ENCODE results near the gene SEMA4A.

Gene SEMA4A

GRCh38 chr1:156154317-156154749 is 948 bp downstream of the SEMA4A start:
- peak; percentile 83 for DNase-seq (ENCODE audit: extremely low spot score)
- ChIA-PET CTCF (interaction anchor here (1.1 to 18.1 kb wide), 10 partner anchors 9 to 165 kb away, joined by 3 to 306 read pairs (median 6); partner anchors contain the start of gene SLC25A44), POLR2A (interaction anchor here (0.5 to 1.5 kb wide), 2 partner anchors 71 to 116 kb away, joined by 5 read pairs; no protein-coding TSS in a partner anchor)
- TF ChIP-seq, protein P1, sequence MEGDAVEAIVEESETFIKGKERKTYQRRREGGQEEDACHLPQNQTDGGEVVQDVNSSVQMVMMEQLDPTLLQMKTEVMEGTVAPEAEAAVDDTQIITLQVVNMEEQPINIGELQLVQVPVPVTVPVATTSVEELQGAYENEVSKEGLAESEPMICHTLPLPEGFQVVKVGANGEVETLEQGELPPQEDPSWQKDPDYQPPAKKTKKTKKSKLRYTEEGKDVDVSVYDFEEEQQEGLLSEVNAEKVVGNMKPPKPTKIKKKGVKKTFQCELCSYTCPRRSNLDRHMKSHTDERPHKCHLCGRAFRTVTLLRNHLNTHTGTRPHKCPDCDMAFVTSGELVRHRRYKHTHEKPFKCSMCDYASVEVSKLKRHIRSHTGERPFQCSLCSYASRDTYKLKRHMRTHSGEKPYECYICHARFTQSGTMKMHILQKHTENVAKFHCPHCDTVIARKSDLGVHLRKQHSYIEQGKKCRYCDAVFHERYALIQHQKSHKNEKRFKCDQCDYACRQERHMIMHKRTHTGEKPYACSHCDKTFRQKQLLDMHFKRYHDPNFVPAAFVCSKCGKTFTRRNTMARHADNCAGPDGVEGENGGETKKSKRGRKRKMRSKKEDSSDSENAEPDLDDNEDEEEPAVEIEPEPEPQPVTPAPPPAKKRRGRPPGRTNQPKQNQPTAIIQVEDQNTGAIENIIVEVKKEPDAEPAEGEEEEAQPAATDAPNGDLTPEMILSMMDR (IDR thresholded peaks at IDR 0.05; ENCODE audit: control extremely low read depth, extremely low read depth, low read depth, missing control alignments) = no peak

DNA sequence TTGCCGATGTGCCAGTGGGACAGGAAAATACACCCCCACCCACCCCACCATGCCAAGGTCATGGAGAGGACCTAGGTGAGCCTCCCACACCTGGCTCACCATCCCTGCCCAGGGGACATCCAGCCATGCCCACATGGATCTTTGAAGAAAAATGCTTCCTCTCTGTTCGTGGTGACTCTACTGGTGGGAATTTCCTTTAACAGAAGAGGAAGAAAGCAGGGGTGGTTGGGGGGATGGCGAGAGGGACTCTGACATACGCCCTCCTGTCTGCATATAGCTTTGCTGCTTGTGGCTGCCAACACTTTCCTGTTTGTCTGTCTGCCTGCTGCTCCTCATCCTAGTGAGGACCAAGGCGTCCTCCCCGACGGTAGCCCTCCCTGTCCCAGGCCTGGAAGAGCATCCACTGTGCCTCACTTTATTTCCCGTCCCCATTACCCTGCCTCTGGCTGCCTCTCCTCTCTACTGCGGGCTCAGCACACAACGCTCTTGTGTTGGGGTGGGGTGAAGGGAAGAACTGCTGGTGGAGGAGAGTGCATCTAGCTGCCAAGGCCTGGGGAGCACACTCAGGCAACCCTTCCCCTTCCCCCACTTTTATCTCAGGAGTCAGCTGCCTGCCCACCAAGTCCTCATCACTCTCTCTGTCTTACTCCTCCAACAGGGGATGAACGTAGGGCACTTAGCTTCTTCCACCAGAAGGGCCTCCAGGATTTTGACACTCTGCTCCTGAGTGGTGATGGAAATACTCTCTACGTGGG is 2.5 kb downstream of the SEMA4A start:
- TF ChIP-seq, protein P1 (IDR thresholded peaks at IDR 0.05; ENCODE audit: control extremely low read depth, extremely low read depth, low read depth, missing control alignments) = no peak
- POLR2A ChIA-PET = interaction anchor here (1.5 kb wide), 1 partner anchor 69 kb away, joined by 5 read pairs; no protein-coding TSS in a partner anchor
- CTCF ChIA-PET = interaction anchor here (0.6 to 18.1 kb wide), 10 partner anchors 8 to 68 kb away, joined by 3 to 306 read pairs (median 5); partner anchors contain the start of gene SLC25A44
- DNase-seq (ENCODE audit: extremely low spot score) = no peak

- ChIA-PET POLR2A (no interaction called here), CTCF (interaction anchor here (0.8 to 18.1 kb wide), 4 partner anchors 10 to 67 kb away, joined by 3 to 306 read pairs (median 4); partner anchors contain the start of gene SLC25A44)
- DNase-seq (ENCODE audit: extremely low spot score) = no peak
- TF ChIP-seq, protein P1 (IDR thresholded peaks at IDR 0.05; ENCODE audit: control extremely low read depth, extremely low read depth, low read depth, missing control alignments) = no peak
These were observed 4.1 kb downstream of the SEMA4A start for GRCh38 chr1:156157506-156157905.

GRCh38 chr1:156157966-156158365 is 4.6 kb downstream of the SEMA4A start:
- POLR2A ChIA-PET = no interaction called here
- CTCF ChIA-PET = interaction anchor here (0.8 to 18.1 kb wide), 4 partner anchors 10 to 66 kb away, joined by 3 to 306 read pairs (median 4); partner anchors contain the start of gene SLC25A44
- no peak for DNase-seq (ENCODE audit: extremely low spot score)
- TF ChIP-seq, protein P1 (IDR thresholded peaks at IDR 0.05; ENCODE audit: control extremely low read depth, extremely low read depth, low read depth, missing control alignments) = no peak

DNA sequence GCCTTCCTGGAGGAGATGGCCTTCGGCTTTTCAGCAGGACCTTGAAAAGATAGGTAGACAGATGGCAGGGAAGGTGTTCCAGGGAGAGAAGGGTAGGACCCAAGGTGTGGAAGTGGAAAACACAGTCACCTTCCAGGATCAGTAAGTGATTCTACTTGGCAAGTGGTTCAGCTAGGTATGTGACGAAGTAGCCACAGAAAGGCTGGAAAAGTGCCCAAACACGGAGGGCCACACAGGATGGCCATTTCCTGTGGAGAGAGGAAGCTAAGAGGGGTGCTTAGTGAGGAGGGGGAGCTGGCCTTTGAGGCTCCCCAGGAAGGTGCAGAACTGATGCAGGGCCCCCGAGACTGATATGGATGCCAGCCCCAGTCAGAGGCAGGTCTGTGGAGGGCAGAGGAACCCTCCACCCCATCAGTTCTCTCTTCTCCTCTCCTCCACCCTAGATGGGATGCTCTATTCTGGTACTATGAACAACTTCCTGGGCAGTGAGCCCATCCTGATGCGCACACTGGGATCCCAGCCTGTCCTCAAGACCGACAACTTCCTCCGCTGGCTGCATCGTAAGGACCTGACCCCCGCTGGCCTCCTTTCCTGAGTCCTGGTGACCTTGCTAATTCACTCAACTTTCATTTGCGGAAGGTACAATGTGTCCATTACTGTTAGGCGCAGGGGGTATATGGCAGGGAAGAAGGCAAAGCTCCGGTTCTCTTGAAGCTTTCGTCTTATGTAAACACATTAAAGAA is 6.8 kb downstream of the SEMA4A start:
- POLR2A ChIA-PET = no interaction called here
- DNase-seq (ENCODE audit: extremely low spot score) = no peak
- CTCF ChIA-PET = interaction anchor here (0.6 to 2.2 kb wide), 6 partner anchors 8 to 98 kb away, joined by 3 to 7 read pairs (median 4); no protein-coding TSS in a partner anchor
- TF ChIP-seq, protein P1 (IDR thresholded peaks at IDR 0.05; ENCODE audit: control extremely low read depth, extremely low read depth, low read depth, missing control alignments) = no peak

GRCh38 chr1:156160743-156161171 is 7.4 kb downstream of the SEMA4A start:
- ChIA-PET POLR2A (interaction anchor here (0.5 kb wide), 1 partner anchor 33 kb away, joined by 3 read pairs; no protein-coding TSS in a partner anchor), CTCF (interaction anchor here (0.6 to 2.2 kb wide), 6 partner anchors 8 to 123 kb away, joined by 3 to 7 read pairs (median 4); partner anchors contain the start of genes SMG5 and TMEM79)
- DNase-seq (ENCODE audit: extremely low spot score) = peak; percentile 76
- TF ChIP-seq, protein P1 (IDR thresholded peaks at IDR 0.05; ENCODE audit: control extremely low read depth, extremely low read depth, low read depth, missing control alignments) = no peak
